ENCODE results near the gene C9orf152. TPM values are rescaled to one million over a fixed set of nuclear protein-coding genes. Genes with fewer than 3 reads are reported as not detected.
"Not testable (repeated sequence)": the region's sequence is repeated elsewhere in the genome, so short reads cannot be mapped to it uniquely, and the experiment has no call there.

Gene C9orf152
- total RNA-seq, 1 donor from 2014 or later = not detected

DNA sequence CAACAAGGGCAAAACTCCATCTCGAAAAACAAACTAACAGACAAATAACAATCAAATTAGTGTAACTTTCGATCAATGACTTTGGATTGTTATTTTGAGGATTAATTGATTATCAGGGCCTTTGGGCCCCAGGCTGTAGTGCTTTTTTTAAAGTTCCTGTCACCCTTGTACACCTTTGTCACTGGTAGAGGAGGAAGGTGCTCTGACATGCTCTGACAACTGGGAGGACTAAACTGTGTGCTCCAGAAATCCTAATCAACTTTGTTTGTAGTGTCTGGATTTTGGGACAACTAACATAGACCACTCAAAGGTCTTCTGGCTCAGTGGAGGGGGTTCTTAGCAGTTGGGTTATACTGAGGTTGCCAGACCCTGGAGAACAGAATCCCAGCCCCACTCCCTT lies 46.5 kb upstream of the C9orf152 start:
- peak overlapping the region; percentile 96 for H3K4me3 ChIP-seq (ENCODE audit: low read depth, low read length)
- no peaks in the 10 kb centered on the region for H3K36me3 ChIP-seq (ENCODE audit: control insufficient read depth, insufficient read depth, low read length)
- DNase-seq (ENCODE audit: low read depth) = no peak
- H3K27me3 ChIP-seq (ENCODE audit: control insufficient read depth, insufficient read depth, low read length) = no peaks in the 10 kb centered on the region
- TF ChIP-seq, protein P1, sequence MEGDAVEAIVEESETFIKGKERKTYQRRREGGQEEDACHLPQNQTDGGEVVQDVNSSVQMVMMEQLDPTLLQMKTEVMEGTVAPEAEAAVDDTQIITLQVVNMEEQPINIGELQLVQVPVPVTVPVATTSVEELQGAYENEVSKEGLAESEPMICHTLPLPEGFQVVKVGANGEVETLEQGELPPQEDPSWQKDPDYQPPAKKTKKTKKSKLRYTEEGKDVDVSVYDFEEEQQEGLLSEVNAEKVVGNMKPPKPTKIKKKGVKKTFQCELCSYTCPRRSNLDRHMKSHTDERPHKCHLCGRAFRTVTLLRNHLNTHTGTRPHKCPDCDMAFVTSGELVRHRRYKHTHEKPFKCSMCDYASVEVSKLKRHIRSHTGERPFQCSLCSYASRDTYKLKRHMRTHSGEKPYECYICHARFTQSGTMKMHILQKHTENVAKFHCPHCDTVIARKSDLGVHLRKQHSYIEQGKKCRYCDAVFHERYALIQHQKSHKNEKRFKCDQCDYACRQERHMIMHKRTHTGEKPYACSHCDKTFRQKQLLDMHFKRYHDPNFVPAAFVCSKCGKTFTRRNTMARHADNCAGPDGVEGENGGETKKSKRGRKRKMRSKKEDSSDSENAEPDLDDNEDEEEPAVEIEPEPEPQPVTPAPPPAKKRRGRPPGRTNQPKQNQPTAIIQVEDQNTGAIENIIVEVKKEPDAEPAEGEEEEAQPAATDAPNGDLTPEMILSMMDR (IDR thresholded peaks at IDR 0.05; ENCODE audit: insufficient read depth, low read length, poor library complexity, severe bottlenecking) = no peak

- Histone ChIP-seq H3K27me3 (ENCODE audit: control insufficient read depth, insufficient read depth, low read length) (no peaks in the 10 kb centered on the region), H3K4me3 (ENCODE audit: low read depth, low read length) (no peak overlapping the region), H3K36me3 (ENCODE audit: control insufficient read depth, insufficient read depth, low read length) (peaks cover 1% of the 10 kb centered on the region)
- DNase-seq (ENCODE audit: low read depth) = no peak
- TF ChIP-seq, protein P1 (IDR thresholded peaks at IDR 0.05; ENCODE audit: insufficient read depth, low read length, poor library complexity, severe bottlenecking) = no peak
These were observed 44.7 kb upstream of the C9orf152 start for GRCh38 chr9:110252509-110253139.

- H3K36me3 ChIP-seq (ENCODE audit: control insufficient read depth, insufficient read depth, low read length); H3K4me3 ChIP-seq (ENCODE audit: low read depth, low read length); DNase-seq (ENCODE audit: low read depth); H3K27me3 ChIP-seq (ENCODE audit: control insufficient read depth, insufficient read depth, low read length): not testable (repeated sequence)
These were observed 43.8 kb upstream of the C9orf152 start for GRCh38 chr9:110251770-110252169.

- Histone ChIP-seq H3K4me3 (ENCODE audit: low read depth, low read length) (no peak overlapping the region), H3K36me3 (ENCODE audit: control insufficient read depth, insufficient read depth, low read length) (peaks cover 1% of the 10 kb centered on the region), H3K27me3 (ENCODE audit: control insufficient read depth, insufficient read depth, low read length) (no peaks in the 10 kb centered on the region)
- no peak for DNase-seq (ENCODE audit: low read depth)
- TF ChIP-seq, protein P1 (IDR thresholded peaks at IDR 0.05; ENCODE audit: insufficient read depth, low read length, poor library complexity, severe bottlenecking) = no peak
These were observed 43.3 kb upstream of the C9orf152 start for GRCh38 chr9:110251212-110251611.

DNA sequence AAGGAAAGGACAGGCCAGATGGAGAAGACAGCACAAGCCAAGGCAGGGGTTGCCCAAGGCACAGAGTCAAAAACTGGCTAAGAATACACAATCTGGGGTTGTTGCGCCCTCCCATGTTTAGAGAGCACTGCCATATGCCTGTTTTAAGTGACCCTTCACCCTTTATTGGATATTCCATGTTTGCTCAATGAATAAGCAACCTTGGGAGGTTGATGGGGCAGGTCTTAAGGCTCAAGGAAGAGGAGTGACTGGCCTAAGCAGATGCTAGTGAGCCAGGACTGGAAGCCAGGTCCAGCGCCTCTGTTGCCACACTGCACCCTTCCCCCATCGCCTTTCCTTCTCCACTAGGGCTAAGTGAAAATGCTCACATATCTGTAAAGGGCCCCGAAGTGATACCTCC lies 41.6 kb upstream of the C9orf152 start:
- DNase-seq (ENCODE audit: low read depth) = no peak
- no peak overlapping the region for H3K4me3 ChIP-seq (ENCODE audit: low read depth, low read length)
- H3K27me3 ChIP-seq (ENCODE audit: control insufficient read depth, insufficient read depth, low read length) = no peaks in the 10 kb centered on the region
- peaks cover 1% of the 10 kb centered on the region for H3K36me3 ChIP-seq (ENCODE audit: control insufficient read depth, insufficient read depth, low read length)
- TF ChIP-seq, protein P1 (IDR thresholded peaks at IDR 0.05; ENCODE audit: insufficient read depth, low read length, poor library complexity, severe bottlenecking) = no peak

- no peak for DNase-seq (ENCODE audit: low read depth)
- Histone ChIP-seq H3K36me3 (ENCODE audit: control insufficient read depth, insufficient read depth, low read length) (peaks cover 1% of the 10 kb centered on the region), H3K4me3 (ENCODE audit: low read depth, low read length) (no peak overlapping the region), H3K27me3 (ENCODE audit: control insufficient read depth, insufficient read depth, low read length) (no peaks in the 10 kb centered on the region)
- TF ChIP-seq, protein P1 (IDR thresholded peaks at IDR 0.05; ENCODE audit: insufficient read depth, low read length, poor library complexity, severe bottlenecking) = no peak
These were observed 40.4 kb upstream of the C9orf152 start for GRCh38 chr9:110248361-110248760.

All from kidney epithelial cell (primary cell).